ENCODE results near the gene STX7.
A peak's percentile ranks its signal among the peaks of the same experiment; 100 is the strongest.

The STX7 gene

DNA sequence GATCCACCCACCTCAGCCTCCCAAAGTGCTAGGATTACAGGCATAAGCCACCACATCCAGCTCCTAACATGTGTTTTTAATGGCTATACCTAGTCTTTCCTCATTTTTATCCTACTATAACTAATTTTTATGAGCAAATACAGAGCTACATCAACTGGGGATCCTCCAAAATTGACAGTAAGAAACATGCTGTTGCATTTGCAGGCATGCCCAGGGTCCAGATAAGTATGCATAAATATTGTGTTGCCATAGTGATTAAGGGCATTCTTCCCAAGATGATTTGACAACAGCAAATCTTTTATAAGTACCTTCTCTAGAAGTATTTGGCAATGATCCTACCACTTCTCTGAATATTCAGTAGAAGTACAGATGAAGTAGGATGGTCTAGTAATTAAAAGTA is 69.7 kb downstream of the STX7 start:
- ChIA-PET POLR2A (no interaction called here), CTCF (interaction anchor here (0.5 to 1.5 kb wide), 2 partner anchors 518 to 815 kb away, joined by 4 read pairs; no protein-coding TSS in a partner anchor)
- no peaks in the 10 kb centered on the region for H3K9me3 ChIP-seq (ENCODE audit: control insufficient read depth, insufficient read depth, low read depth, low read length)
- H3K4me1 ChIP-seq (ENCODE audit: control insufficient read depth, insufficient read depth, low read length), result no peaks in the 10 kb centered on the region
- H3K4me3 ChIP-seq (ENCODE audit: low read depth, low read length), result no peak overlapping the region
- TF ChIP-seq ZNF561 (tag by site-specific recombination; IDR thresholded peaks at IDR 0.05; ENCODE audit: borderline replicate concordance) (no peak), SP7 (tag by site-specific recombination; IDR thresholded peaks at IDR 0.05) (no peak), SP3 (tag by site-specific recombination; IDR thresholded peaks at IDR 0.05) (no peak), BCL11B (tag by site-specific recombination; IDR thresholded peaks at IDR 0.05; ENCODE audit: low read depth) (no peak), ZNF514 (tag by site-specific recombination; IDR thresholded peaks at IDR 0.05) (no peak), ZBTB49 (tag by site-specific recombination; IDR thresholded peaks at IDR 0.05; ENCODE audit: low read depth) (0 out of 2 replicates have a peak, but pooled peaks have one; percentile 17)
- H3K27ac ChIP-seq (ENCODE audit: extremely low read depth, low read depth, low read length), result no peak overlapping the region
- peaks cover 0 to 2% of the 10 kb centered on the region in 2 experiments; a peak in 1 of 3 replicates for H3K36me3 ChIP-seq (ENCODE audit: control insufficient read depth in 2 of 2, insufficient read depth in 1 of 2, low read length in 2 of 2)

- ChIA-PET POLR2A (interaction anchor here (0.7 kb wide), 1 partner anchor 228 kb away, joined by 5 read pairs; no protein-coding TSS in a partner anchor), CTCF (interaction anchor here (0.8 kb wide), 1 partner anchor 151 kb away, joined by 4 read pairs; no protein-coding TSS in a partner anchor)
- Histone ChIP-seq H3K4me3 (ENCODE audit: low read depth, low read length) (no peak overlapping the region), H3K36me3 (ENCODE audit: control insufficient read depth in 2 of 2, insufficient read depth in 1 of 2, low read length in 2 of 2) (no peaks in the 10 kb centered on the region), H3K9me3 (ENCODE audit: control insufficient read depth, insufficient read depth, low read depth, low read length) (no peaks in the 10 kb centered on the region), H3K4me1 (ENCODE audit: control insufficient read depth, insufficient read depth, low read length) (no peaks in the 10 kb centered on the region), H3K27ac (ENCODE audit: extremely low read depth, low read depth, low read length) (no peak overlapping the region)
- TF ChIP-seq ZBTB21 (tag by site-specific recombination; IDR thresholded peaks at IDR 0.05) (no peak), ZNF785 (tag by site-specific recombination; IDR thresholded peaks at IDR 0.05) (no peak), ZNF2 (tag by site-specific recombination; IDR thresholded peaks at IDR 0.05) (no peak), ZNF302 (tag by site-specific recombination; IDR thresholded peaks at IDR 0.05; ENCODE audit: low read depth) (no peak), ZNF660 (tag by site-specific recombination; IDR thresholded peaks at IDR 0.05) (no peak), ZNF514 (tag by site-specific recombination; IDR thresholded peaks at IDR 0.05) (no peak), ZNF280C (tag by site-specific recombination; IDR thresholded peaks at IDR 0.05) (no peak), OSR2 (tag by site-specific recombination; IDR thresholded peaks at IDR 0.05) (no peak), GLIS1 (tag by site-specific recombination; IDR thresholded peaks at IDR 0.05) (no peak), ZNF521 (tag by site-specific recombination; IDR thresholded peaks at IDR 0.05) (no peak), ZNF248 (tag by site-specific recombination; IDR thresholded peaks at IDR 0.05) (no peak), KLF8 (tag by site-specific recombination; IDR thresholded peaks at IDR 0.05) (no peak), ZNF560 (tag by site-specific recombination; IDR thresholded peaks at IDR 0.05; ENCODE audit: borderline replicate concordance) (no peak), ZNF121 (tag by site-specific recombination; IDR thresholded peaks at IDR 0.05) (no peak), PRDM4 (tag by site-specific recombination; IDR thresholded peaks at IDR 0.05) (no peak), ZNF670 (tag by site-specific recombination; IDR thresholded peaks at IDR 0.05; ENCODE audit: low read depth) (no peak), ZNF311 (tag by site-specific recombination; IDR thresholded peaks at IDR 0.05; ENCODE audit: borderline replicate concordance) (no peak), ZNF324 (tag by site-specific recombination; IDR thresholded peaks at IDR 0.05) (no peak)
- TF ChIP-seq, protein P1, sequence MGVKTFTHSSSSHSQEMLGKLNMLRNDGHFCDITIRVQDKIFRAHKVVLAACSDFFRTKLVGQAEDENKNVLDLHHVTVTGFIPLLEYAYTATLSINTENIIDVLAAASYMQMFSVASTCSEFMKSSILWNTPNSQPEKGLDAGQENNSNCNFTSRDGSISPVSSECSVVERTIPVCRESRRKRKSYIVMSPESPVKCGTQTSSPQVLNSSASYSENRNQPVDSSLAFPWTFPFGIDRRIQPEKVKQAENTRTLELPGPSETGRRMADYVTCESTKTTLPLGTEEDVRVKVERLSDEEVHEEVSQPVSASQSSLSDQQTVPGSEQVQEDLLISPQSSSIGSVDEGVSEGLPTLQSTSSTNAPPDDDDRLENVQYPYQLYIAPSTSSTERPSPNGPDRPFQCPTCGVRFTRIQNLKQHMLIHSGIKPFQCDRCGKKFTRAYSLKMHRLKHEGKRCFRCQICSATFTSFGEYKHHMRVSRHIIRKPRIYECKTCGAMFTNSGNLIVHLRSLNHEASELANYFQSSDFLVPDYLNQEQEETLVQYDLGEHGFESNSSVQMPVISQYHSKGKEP (tag by site-specific recombination; IDR thresholded peaks at IDR 0.05), result no peak
Measured at GRCh38 chr6:132430110-132430509, 82.8 kb downstream of the STX7 start.
